AG04450 (cell line): ENCODE results near the gene CARD6. TPM values are rescaled to one million over a fixed set of nuclear protein-coding genes. Genes with fewer than 3 reads are reported as not detected.
"Not testable (repeated sequence)": the region's sequence is repeated elsewhere in the genome, so short reads cannot be mapped to it uniquely, and the experiment has no call there.

ENCODE experiments used
- CTCF ChIA-PET: fragments of 300-600, 350-600 bp; formaldehyde crosslinking; extraction: SDS; loops from one replicate; lab custom pipeline; 2022; ENCODE audit warnings: antibody characterized with exemption, inconsistent platforms; lab: Charles Lee
- POLR2A ChIA-PET: fragments of 350-600 bp; formaldehyde crosslinking; extraction: SDS; loops from one replicate; lab custom pipeline; 2021; ENCODE audit warnings: antibody characterized with exemption, inconsistent platforms; lab: Yijun Ruan, JAX
- DNase-seq: peaks from one replicate; pipeline ENCODE4 v3.0.0-alpha.2; 2011; ENCODE audit warnings: low read depth, low spot score
- H3K27ac ChIP-seq: one replicate; pipeline ENCODE4 v1.5.1; 2012; ENCODE audit warnings: low read depth, low read length, control low read depth
- H3K27me3 ChIP-seq: one replicate; pipeline ENCODE4 v1.6.0; 2012; ENCODE audit warnings: low read length; ENCODE audit not compliant: control insufficient read depth, insufficient read depth
- H3K4me3 ChIP-seq: 2 replicates; pipeline ENCODE4 v1.5.1; 2011; ENCODE audit warnings: mild to moderate bottlenecking, low read depth, low read length, control low read depth
- H3K9me3 ChIP-seq: 2 replicates; pipeline ENCODE4 v1.5.1; 2012; ENCODE audit warnings: low read length; ENCODE audit not compliant: control insufficient read depth, insufficient read depth
- polyA plus RNA-seq: library from polyadenylated mRNA; depleted of rRNA; stranded (reverse); fragments of >200 nt; gene quantifications from 2 replicates; pipeline ENCODE4 v1.2.3, GENCODE V29; 2011
- TF ChIP-seq, protein P1 (sequence below): IDR thresholded peaks from 2 replicates; pipeline ENCODE4 v1.5.1; 2011; ENCODE audit warnings: low read depth, low read length, control low read depth, inconsistent platforms

The CARD6 gene
- polyA plus RNA-seq, 1 experiment, result 4.2 TPM

- DNase-seq, result no peak
- no peak overlapping the region for H3K27ac ChIP-seq
- no peaks in the 10 kb centered on the region for H3K27me3 ChIP-seq
- ChIA-PET POLR2A (no interaction called here), CTCF (no interaction called here)
- no peaks in the 10 kb centered on the region for H3K9me3 ChIP-seq
- TF ChIP-seq, protein P1, sequence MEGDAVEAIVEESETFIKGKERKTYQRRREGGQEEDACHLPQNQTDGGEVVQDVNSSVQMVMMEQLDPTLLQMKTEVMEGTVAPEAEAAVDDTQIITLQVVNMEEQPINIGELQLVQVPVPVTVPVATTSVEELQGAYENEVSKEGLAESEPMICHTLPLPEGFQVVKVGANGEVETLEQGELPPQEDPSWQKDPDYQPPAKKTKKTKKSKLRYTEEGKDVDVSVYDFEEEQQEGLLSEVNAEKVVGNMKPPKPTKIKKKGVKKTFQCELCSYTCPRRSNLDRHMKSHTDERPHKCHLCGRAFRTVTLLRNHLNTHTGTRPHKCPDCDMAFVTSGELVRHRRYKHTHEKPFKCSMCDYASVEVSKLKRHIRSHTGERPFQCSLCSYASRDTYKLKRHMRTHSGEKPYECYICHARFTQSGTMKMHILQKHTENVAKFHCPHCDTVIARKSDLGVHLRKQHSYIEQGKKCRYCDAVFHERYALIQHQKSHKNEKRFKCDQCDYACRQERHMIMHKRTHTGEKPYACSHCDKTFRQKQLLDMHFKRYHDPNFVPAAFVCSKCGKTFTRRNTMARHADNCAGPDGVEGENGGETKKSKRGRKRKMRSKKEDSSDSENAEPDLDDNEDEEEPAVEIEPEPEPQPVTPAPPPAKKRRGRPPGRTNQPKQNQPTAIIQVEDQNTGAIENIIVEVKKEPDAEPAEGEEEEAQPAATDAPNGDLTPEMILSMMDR, result no peak
- no peak overlapping the region for H3K4me3 ChIP-seq
These were observed 19.5 kb downstream of the CARD6 start for GRCh38 chr5:40860711-40861110.

DNA sequence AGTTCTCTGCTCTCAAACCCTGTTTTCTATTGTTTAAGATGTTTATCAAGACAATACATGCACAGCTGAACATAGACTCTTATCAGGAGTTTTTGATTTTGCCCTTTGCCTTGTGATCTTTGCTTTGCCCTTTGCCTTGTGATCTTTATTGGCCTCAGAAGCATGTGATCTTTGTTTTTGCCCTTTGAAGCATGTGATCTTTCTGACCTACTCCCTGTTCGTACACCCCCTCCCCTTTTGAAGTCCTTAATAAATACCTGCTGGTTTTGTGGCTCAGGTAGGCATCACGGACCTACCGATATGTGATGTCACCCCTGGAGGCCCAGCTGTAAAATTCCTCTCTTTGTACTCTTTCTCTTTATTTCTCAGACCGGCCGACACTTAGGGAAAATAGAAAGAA is 23.8 kb downstream of the CARD6 start:
- DNase-seq, POLR2A ChIA-PET, H3K4me3 ChIP-seq, H3K27me3 ChIP-seq, CTCF ChIA-PET, H3K9me3 ChIP-seq, H3K27ac ChIP-seq: not testable (repeated sequence)

GRCh38 chr5:40866844-40867243 is 25.7 kb downstream of the CARD6 start:
- Histone ChIP-seq H3K27ac (no peak overlapping the region), H3K4me3 (no peak overlapping the region)
- CTCF ChIA-PET, result interaction anchor here (1.1 kb wide), 1 partner anchor 12 kb away, joined by 3 read pairs; no protein-coding TSS in a partner anchor

DNA sequence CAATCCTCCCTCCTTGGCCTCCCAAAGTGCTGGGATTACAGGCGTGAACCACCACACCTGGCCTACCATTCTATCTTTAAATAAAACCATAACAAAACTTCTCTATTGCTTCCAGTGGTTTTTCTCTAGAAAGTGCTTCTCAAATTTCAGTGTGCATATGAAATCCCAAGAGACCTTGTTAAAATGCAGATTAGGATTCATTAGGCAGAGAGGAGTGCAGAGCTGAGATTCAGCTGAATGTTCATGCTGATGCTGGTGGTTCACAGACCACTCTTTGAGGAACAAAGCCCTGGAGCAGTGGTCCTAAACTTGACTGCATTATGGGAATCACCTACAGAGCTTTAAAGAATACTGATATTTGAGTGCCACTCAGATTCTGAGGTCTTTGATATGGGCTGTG is 28.2 kb downstream of the CARD6 start:
- POLR2A ChIA-PET, result no interaction called here
- no peaks in the 10 kb centered on the region for H3K9me3 ChIP-seq
- CTCF ChIA-PET, result no interaction called here

More at GRCh38 chr5:40866844-40867243, 25.7 kb downstream of the CARD6 start:
- no peaks in the 10 kb centered on the region for H3K9me3 ChIP-seq
- no peak for DNase-seq
- TF ChIP-seq, protein P1, result no peak
- peaks cover 2% of the 10 kb centered on the region for H3K27me3 ChIP-seq
- POLR2A ChIA-PET, result no interaction called here

DNA sequence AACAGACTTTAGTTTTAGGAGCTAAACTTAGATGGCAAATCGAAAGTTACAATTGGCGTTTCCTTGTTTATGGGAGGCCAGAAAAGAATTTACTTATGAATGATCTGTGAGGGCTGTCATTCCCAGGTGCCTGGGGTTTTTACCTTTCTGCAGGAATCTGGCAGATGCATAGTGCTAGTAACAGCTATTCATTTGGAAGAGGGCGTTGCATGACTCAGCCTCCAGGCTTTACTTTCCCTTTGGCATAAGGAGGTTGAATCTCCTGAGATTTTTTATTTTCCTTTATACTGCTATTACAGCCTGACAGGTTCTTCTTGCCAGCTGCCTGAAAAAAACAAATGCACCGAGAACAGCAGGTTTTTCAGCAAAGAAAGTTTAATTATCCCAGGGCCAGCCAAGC is 30.0 kb downstream of the CARD6 start:
- Histone ChIP-seq H3K27me3 (peaks cover 2% of the 10 kb centered on the region), H3K4me3 (no peak overlapping the region), H3K27ac (no peak overlapping the region), H3K9me3 (no peaks in the 10 kb centered on the region)
- DNase-seq, result no peak
- ChIA-PET CTCF (interaction anchor here (0.7 kb wide), 2 partner anchors 57 to 117 kb away, joined by 3 read pairs; no protein-coding TSS in a partner anchor), POLR2A (interaction anchor here (0.6 kb wide), 1 partner anchor 100 kb away, joined by 12 read pairs; no protein-coding TSS in a partner anchor)
- TF ChIP-seq, protein P1, result no peak

More for the DNA sequence above, 28.2 kb downstream of the CARD6 start:
- no peak overlapping the region for H3K4me3 ChIP-seq
- H3K27ac ChIP-seq, result no peak overlapping the region
- peaks cover 2% of the 10 kb centered on the region for H3K27me3 ChIP-seq
- TF ChIP-seq, protein P1, result no peak
- DNase-seq, result no peak

GRCh38 chr5:40872253-40872652 is 31.1 kb downstream of the CARD6 start:
- DNase-seq, H3K4me3 ChIP-seq, POLR2A ChIA-PET, H3K27me3 ChIP-seq, H3K9me3 ChIP-seq, CTCF ChIA-PET, H3K27ac ChIP-seq: not testable (repeated sequence)
